GM18502 (cell line): ENCODE measurements around the gene PIK3R2.
"Not testable (repeated sequence)": the region's sequence is repeated elsewhere in the genome, so short reads cannot be mapped to it uniquely, and the experiment has no call there.

Experiments used
- ATAC-seq: cut with Tn5 transposase; IDR thresholded peaks from one replicate; pipeline ENCODE4 v1.9.1; 2021; ENCODE audit warnings: mild to moderate bottlenecking; ENCODE audit not compliant: unreplicated experiment, poor library complexity

PIK3R2 gene

GRCh38 chr19:18196511-18196845, 43.5 kb downstream of the PIK3R2 start:
- no peak for ATAC-seq

- ATAC-seq = no peak
These were observed 44.3 kb downstream of the PIK3R2 start for GRCh38 chr19:18197306-18197705.

DNA sequence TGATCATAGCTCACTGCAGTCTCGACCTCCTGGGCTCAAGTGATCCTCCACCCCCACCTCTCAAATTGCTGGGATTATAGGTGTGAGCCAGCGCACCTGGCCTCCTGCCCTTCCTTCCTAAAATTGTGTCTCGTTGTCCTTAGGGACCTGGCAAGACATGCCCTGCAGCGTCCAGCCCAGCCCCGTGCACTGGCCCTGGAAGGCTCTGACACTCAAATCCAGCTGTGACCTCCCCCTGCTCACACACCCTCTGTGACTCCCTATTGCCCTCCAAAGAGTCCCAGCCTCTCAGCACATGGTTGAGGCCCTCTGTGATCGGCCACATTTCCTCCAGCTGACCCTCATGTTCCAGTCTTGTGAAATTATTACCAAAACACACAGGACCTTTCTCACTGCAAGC, 45.0 kb downstream of the PIK3R2 start:
- ATAC-seq = no peak

GRCh38 chr19:18198374-18198773, 45.4 kb downstream of the PIK3R2 start:
- ATAC-seq = no peak

DNA sequence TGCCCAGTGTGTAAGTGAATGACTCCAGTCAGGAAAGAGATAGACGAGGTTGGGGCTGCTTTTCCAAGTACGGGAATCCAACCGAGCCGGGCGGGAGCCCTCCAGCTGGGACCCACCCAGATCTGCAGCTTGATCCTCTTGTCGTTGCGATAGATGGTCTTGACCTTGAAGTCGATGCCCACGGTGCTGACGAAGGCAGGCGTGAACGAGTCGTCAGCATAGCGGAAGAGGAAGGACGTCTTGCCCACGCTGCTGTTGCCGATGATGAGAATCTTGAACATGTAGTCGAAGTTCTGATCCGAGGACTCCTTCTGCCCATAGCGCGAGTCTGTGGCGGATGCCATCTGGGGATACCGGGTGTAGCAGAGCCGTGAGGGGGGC, 49.4 kb downstream of the PIK3R2 start:
- ATAC-seq = no peak

- ATAC-seq = no peak
These were observed 49.9 kb downstream of the PIK3R2 start for GRCh38 chr19:18202778-18203407.

DNA sequence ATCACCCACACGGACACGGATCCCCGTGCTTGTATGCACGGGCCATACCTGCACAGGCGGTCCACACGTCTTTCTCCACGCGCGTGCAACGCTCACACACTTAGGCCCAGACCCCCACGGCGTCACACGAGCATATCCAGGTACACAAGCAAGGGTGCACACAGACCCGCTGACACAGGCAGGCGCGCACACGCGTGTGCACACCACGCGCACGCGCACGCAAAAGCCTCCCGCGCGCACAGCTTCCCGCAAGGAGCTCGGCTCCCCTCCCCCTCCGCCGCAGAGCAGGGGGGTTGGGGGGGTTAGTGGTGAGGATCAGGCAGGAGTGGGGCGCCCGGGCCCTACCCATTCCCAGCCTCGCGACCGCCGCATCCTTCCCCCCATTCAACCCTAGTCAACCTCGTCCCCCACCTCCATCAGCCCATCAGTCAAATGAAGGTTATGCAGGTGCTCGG, 50.5 kb downstream of the PIK3R2 start:
- ATAC-seq = peak; percentile 15

GRCh38 chr19:18203863-18204393, 51.0 kb downstream of the PIK3R2 start, which contains the start of gene RAB3A:
TSS of gene RAB3A (minus strand) at chr19:18204042. CDS start at chr19:18202740, 1,302 bp downstream.
- ATAC-seq = peak; percentile 91

DNA sequence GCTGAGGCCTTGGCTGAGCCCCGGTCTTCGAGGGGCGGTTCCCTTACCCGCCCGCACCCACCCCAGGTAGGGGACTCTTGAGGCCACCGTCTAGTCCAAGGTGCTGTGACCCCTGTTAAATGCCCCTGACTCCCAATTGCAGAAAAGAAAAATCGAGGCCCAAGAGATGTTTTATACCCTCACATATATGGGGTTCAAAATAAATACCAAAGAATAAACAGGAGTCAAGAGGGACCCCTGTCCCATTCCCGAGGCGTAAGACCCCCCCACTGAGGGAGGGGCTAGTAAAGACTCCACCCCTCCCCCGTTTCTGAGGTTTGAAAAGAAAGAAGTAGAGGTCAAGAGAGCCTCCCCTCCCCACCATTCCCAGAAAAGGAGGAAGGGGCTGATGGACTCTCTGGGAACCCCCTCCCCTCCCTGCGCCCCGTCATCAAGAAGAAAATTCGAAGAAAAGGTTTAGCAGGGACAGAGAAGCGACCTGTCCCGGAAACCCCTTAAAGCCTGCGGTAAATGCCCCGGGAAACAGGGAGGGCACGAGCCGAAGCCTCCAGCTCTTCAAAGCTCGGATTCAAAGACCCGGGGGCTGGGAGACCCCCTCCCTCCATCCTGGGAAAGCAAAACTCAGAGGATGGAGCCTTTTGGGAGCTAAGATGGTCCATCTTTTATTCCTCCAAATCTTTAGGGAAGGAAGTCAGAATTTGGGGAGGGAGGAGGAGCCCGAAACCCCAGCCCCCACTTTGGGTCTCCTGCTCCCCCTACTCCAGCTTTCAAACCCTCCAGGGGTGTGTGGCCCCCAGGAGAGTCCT, 51.6 kb downstream of the PIK3R2 start:
- peak; percentile 15 for ATAC-seq

DNA sequence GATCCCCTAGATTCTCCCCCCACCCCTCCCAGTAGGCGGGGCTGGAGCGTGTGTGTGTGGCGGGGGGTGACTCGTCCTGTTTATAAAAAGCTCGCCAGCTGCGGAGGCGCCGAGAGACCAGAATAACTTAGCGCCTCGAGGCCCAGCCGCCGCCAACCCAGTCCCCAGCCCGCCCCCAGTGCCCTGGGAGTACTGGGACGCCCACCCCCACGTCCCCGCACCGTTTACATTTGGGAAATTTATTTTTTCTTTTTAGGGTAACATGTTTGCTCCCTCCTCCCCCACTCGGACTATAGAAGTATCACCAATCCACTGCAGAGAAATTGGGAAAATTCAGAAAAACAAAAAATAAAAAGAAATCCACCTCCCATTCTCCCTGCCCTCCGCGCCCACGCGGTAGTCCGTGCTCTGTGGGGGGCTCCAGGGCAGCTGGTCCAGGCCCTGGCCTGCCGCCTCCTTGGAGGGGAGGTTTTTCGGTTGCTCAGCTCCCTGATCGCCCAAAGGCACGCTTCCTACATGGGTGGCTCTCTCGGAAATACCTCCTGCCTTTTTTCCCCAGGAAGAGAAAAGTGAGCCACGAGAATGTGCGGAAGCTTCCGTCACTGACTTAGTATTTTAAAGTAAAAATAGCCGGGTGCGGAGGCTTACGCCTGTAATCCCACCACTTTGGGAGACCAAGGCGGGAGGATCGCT, 52.4 kb downstream of the PIK3R2 start:
- ATAC-seq = no peak

GRCh38 chr19:18206018-18206417, 53.1 kb downstream of the PIK3R2 start:
- no peak for ATAC-seq

GRCh38 chr19:18208098-18208951, 55.4 kb downstream of the PIK3R2 start:
- ATAC-seq = no peak

DNA sequence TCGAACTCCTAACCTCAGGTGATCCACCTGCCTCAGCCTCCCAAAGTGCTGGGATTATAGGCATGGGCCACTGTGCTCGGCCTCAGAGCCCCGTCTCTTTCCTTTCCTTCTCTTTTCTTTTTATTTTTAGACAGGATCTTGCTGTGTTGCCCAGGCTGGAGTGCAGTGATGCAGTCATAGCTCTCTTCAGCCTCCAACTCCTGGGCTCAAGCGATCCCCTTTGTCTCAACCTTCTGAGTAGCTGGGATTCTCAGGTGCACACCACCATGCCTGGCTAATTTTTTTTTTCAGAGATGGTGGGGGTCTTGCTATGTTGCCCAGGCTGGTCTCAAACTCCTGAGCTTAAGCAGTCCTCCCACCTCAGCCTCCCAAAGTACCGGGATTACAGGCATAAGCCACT, 56.9 kb downstream of the PIK3R2 start:
- ATAC-seq = not testable (repeated sequence)

GRCh38 chr19:18211683-18212082, 58.7 kb downstream of the PIK3R2 start:
- no peak for ATAC-seq

- ATAC-seq = no peak
These were observed 61.9 kb downstream of the PIK3R2 start for GRCh38 chr19:18214779-18215433.

DNA sequence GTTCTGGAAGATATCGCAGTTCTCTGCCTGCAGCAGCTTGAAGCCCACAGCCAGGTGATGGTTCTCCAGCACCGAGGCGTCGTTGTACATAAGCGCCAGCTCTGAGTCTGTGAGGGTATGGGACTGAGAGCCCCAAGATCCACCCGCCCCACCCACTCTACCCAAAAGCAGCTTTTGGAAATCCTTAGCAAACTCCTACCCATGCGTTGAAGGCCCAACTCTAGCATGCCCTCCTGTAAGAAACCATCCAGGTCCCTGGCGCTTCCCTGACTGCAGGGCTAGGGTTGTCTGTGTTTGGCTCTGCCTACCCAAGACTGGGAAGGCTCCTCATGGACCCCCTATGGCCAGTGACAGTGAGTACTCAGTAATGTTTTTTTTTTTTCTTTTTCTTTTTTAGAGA, 63.8 kb downstream of the PIK3R2 start:
- no peak for ATAC-seq

DNA sequence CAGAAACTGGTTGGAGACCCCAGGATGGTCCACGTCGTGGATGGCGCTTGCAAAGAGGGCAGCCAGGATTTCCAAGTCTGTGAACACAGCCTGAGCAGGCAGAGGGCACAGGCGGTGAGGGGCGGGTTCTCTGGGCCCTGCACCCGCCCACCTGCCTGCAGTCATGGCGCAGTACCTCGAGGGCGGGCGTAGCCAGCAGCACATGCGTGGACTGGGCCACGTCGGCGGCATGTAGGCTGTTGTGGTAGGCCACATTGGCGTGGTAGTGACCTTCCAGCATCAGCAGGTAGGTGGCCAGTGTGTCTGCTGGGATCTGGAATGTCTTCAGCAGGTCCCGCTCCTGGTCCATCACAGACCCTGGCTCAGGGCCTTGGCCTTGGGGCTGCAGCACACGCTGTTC, 65.2 kb downstream of the PIK3R2 start:
- no peak for ATAC-seq

DNA sequence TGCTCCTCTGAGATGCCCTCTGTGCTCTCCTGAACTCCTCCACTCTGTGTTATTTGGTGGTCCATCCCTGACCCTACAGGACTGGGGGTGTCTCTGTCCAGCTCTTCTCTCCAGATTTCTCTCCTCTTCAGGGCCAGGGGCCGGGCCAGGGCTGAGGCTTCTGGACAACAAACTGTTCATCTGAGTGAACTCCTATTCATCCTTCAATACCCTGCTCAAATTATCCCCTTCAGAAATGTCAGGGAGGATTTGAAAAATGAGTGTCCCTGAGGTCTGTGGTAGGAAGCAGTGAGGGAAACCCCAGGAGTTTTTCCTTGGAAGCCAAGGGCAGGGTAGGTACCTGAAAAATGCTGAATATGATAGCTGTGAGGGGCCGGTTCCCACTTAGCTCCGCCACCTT, 65.6 kb downstream of the PIK3R2 start:
- no peak for ATAC-seq
